Measurements from ENCODE around the gene TMBIM4. TPM values are rescaled to one million over a fixed set of nuclear protein-coding genes. Genes with fewer than 3 reads are reported as not detected.

TMBIM4 gene
- total and polyA plus RNA-seq, 4 donors, result 74.4 to 125 (median 91.8) TPM

DNA sequence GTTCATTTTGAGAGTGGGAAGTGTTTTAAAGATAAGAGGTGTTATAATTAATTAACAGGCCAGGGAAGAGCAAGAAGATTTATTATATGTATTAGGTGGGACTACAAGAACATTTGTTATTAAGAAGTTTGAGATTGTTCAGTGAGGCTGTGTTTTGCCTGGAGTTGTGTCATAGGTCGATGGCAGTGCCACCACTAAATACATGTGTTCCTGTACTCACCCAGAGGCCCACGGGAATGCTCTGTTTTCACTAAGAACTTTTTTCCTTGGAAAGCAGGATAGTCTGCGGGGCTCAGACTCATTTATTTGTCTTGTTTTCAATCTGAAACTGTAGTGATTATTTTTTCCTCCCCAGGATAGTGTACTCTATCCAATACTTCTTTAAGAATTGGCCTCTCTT is 29.3 kb upstream of the TMBIM4 start:
- WGBS (ENCODE audit: insufficient coverage), result 100% methylated on average over 1 of the region's 3 CpGs
- H3K27me3 ChIP-seq (ENCODE audit: control insufficient read depth, insufficient read depth, low read length), result no peaks in the 10 kb centered on the region
- H3K9me3 ChIP-seq (ENCODE audit: control insufficient read depth, insufficient read depth, low read length), result no peaks in the 10 kb centered on the region
- no peak overlapping the region for H3K4me3 ChIP-seq (ENCODE audit: low read depth, low read length)
- H3K4me1 ChIP-seq (ENCODE audit: control insufficient read depth, insufficient read depth, low read length), result no peaks in the 10 kb centered on the region
- DNase-seq (ENCODE audit: low read depth in 4 of 6, low spot score in 6 of 6), result no peak
- H3K27ac ChIP-seq (ENCODE audit: low read depth, low read length), result no peak overlapping the region
- no peaks in the 10 kb centered on the region for H3K36me3 ChIP-seq (ENCODE audit: control insufficient read depth, insufficient read depth, low read length)

DNA sequence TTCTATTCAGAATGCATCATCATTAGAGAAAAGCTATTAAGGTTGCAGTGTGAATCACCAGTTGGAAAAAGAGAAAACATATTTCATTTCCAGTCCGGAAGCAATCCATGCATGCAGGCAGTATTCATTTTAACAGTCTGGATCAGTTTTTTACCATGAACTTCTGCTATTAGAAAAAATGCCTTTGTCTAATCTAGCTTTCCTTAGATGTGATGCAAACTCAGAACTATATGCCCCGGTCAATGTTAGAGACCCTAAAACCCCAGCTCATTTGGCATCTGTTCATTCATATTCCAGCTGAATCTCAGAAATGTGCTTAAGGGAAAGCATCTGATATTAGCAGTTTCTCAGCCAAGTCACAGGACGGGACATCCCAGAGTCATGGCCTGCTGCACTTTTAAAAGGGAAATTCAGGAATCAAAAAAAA is 27.7 kb upstream of the TMBIM4 start:
- no peaks in the 10 kb centered on the region for H3K9me3 ChIP-seq (ENCODE audit: control insufficient read depth, insufficient read depth, low read length)
- H3K36me3 ChIP-seq (ENCODE audit: control insufficient read depth, insufficient read depth, low read length), result no peaks in the 10 kb centered on the region
- no peak overlapping the region for H3K4me3 ChIP-seq (ENCODE audit: low read depth, low read length)
- DNase-seq (ENCODE audit: low read depth in 4 of 6, low spot score in 6 of 6), result peak in 1 of 6 donors; percentile 9
- WGBS (ENCODE audit: insufficient coverage), result 89% methylated on average over 1 of the region's 3 CpGs
- no peak overlapping the region for H3K27ac ChIP-seq (ENCODE audit: low read depth, low read length)
- no peaks in the 10 kb centered on the region for H3K4me1 ChIP-seq (ENCODE audit: control insufficient read depth, insufficient read depth, low read length)
- H3K27me3 ChIP-seq (ENCODE audit: control insufficient read depth, insufficient read depth, low read length), result no peaks in the 10 kb centered on the region

DNA sequence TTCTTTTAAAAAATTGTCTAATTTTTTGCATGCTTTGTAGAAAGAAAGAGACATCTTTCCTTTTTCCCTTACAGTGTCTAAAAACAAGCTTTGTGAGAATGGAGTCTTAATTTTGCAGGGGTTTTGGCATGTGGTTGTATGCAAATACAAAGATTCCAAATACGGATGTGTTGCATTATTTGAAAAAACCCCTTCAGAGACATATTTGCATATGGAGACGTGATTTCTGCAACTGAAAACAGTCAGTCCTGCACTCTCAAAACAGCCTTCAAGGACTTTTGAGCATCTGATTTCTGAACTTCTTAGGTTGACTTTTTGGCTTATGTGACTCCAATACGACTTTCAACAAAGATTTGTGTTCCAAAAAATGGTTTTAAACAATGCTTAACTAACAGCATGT is 27.0 kb upstream of the TMBIM4 start:
- Histone ChIP-seq H3K27ac (ENCODE audit: low read depth, low read length) (no peak overlapping the region), H3K36me3 (ENCODE audit: control insufficient read depth, insufficient read depth, low read length) (no peaks in the 10 kb centered on the region), H3K4me1 (ENCODE audit: control insufficient read depth, insufficient read depth, low read length) (no peaks in the 10 kb centered on the region), H3K4me3 (ENCODE audit: low read depth, low read length) (no peak overlapping the region), H3K9me3 (ENCODE audit: control insufficient read depth, insufficient read depth, low read length) (no peaks in the 10 kb centered on the region), H3K27me3 (ENCODE audit: control insufficient read depth, insufficient read depth, low read length) (no peaks in the 10 kb centered on the region)
- no CpG with 5 or more reads among the region's 3 CpGs for WGBS (ENCODE audit: insufficient coverage)
- DNase-seq (ENCODE audit: low read depth in 4 of 6, low spot score in 6 of 6), result no peak

DNA sequence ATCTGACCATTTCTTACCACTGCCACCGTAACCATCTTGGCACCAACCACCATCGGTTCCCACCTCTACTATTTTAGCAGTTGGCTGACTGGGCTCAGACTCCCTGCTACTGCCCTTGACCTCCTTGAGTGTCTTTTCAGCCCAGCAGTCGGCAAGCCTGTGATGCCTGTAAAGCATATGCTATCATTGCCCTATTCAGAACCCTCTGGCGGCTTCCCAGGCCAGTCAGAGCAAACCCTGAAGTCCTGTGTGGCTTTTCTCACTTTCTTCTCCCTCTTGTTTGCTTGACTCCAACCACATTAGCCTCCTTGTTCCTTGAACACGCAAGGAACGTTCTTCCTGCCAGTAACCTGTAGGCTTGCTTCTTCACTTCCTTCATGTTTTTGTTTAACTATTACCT is 25.4 kb upstream of the TMBIM4 start:
- Histone ChIP-seq H3K9me3 (ENCODE audit: control insufficient read depth, insufficient read depth, low read length) (no peaks in the 10 kb centered on the region), H3K4me1 (ENCODE audit: control insufficient read depth, insufficient read depth, low read length) (no peaks in the 10 kb centered on the region), H3K36me3 (ENCODE audit: control insufficient read depth, insufficient read depth, low read length) (no peaks in the 10 kb centered on the region), H3K27me3 (ENCODE audit: control insufficient read depth, insufficient read depth, low read length) (no peaks in the 10 kb centered on the region), H3K27ac (ENCODE audit: low read depth, low read length) (no peak overlapping the region), H3K4me3 (ENCODE audit: low read depth, low read length) (no peak overlapping the region)
- DNase-seq (ENCODE audit: low read depth in 4 of 6, low spot score in 6 of 6), result no peak
- 73% methylated on average over 4 of the region's 6 CpGs for WGBS (ENCODE audit: insufficient coverage)

DNA sequence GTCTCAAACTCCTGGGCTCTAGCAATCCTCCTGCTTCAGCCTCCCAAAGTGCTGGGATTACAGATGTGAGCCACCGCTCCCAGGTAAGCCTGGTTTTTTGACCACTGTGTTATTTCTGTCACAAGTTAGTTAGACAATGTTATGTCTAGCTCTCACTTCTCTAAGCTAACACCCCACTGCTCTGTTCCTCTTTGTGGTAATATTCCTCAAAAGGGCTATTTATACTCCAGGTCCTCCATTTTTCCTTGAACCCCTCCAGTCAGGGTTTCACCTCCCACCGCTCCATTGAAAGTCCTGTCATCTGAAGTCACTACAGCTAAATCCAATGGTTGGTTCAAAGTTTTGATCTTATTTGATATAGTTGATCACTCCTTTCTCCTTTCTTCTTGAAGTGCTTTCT is 24.3 kb upstream of the TMBIM4 start:
- 100% methylated on average over 1 of the region's 2 CpGs for WGBS (ENCODE audit: insufficient coverage)
- Histone ChIP-seq H3K27ac (ENCODE audit: low read depth, low read length) (no peak overlapping the region), H3K4me1 (ENCODE audit: control insufficient read depth, insufficient read depth, low read length) (peaks cover 2% of the 10 kb centered on the region), H3K4me3 (ENCODE audit: low read depth, low read length) (no peak overlapping the region), H3K36me3 (ENCODE audit: control insufficient read depth, insufficient read depth, low read length) (no peaks in the 10 kb centered on the region), H3K9me3 (ENCODE audit: control insufficient read depth, insufficient read depth, low read length) (no peaks in the 10 kb centered on the region), H3K27me3 (ENCODE audit: control insufficient read depth, insufficient read depth, low read length) (peaks cover under 1% of the 10 kb centered on the region)
- DNase-seq (ENCODE audit: low read depth in 4 of 6, low spot score in 6 of 6), result no peak

DNA sequence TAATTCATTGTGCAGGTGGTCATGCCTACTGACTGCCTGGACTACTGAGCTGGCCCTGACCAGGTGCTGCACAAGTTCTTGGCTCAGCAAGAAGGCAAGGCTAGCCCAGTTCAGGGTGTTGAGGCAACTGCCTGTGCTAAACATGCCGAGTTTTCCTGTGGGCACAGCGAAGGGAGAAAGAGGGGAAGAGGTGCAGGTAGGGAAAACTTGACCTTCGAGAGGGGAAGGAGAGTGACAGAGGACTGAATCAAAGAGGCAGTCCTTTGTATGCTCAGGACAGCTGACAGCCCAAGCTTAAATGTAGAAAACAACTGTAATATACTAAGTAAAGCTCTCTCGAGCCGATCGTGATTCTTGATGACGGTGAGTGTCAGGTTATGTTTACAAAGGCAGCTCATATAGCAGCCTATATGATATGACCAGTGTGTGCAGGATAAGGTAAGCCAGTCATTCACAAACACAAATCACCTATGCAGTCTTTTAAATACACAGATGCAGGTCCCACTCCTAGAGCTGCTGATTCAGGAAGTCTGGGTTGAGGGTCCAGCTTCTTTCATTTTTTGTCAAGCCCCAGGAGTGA is 21.8 kb upstream of the TMBIM4 start:
- no peak for DNase-seq (ENCODE audit: low read depth in 4 of 6, low spot score in 6 of 6)
- H3K27me3 ChIP-seq (ENCODE audit: control insufficient read depth, insufficient read depth, low read length), result peaks cover 11% of the 10 kb centered on the region
- no peaks in the 10 kb centered on the region for H3K36me3 ChIP-seq (ENCODE audit: control insufficient read depth, insufficient read depth, low read length)
- H3K4me3 ChIP-seq (ENCODE audit: low read depth, low read length), result no peak overlapping the region
- H3K9me3 ChIP-seq (ENCODE audit: control insufficient read depth, insufficient read depth, low read length), result no peaks in the 10 kb centered on the region
- peaks cover 9% of the 10 kb centered on the region for H3K4me1 ChIP-seq (ENCODE audit: control insufficient read depth, insufficient read depth, low read length)
- H3K27ac ChIP-seq (ENCODE audit: low read depth, low read length), result no peak overlapping the region
- WGBS (ENCODE audit: insufficient coverage), result 80% methylated on average over 3 of the region's 7 CpGs

DNA sequence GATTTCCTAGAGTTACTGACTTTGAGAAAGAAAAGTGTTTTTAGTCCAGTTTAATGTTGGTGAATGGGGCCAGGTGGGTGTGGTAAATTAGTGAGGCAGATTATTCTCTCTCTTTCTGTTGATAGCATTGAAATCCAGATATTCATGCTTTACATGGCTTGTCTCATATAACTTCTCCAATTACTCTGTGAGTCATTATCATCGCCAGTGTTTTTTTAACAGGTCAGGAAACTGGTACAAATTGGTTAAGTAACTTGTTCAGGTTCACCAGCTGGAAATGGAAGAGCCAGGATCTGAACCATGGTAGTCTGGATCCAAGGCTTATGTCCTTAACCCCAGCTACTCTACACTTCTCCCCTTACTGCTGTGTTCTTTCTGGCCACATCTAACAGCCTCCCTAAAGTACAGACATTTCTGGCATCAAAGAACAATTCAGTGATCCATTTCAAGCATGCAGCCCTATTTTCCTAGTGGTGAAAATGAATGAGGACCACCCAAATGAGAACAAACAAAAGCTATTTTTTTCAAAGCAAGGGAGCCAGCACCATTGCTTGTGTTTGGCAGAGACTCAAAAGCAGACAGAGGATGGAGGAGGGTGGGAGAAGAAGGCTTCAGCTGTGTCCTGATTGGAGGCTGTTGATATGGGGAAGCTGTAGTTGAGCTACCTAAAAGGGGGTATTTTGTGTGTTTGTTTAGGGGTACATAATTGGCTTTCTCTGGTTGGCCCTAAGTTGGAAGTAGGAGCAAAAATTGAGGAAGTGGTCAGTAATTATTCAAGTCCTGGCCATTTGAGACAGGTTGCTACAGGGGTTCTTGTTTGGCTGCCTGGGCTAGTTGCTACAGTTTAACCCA is 20.9 kb upstream of the TMBIM4 start:
- peak in 2 of 6 donors; percentile 22 to 40 for DNase-seq (ENCODE audit: low read depth in 4 of 6, low spot score in 6 of 6)
- H3K27ac ChIP-seq (ENCODE audit: low read depth, low read length), result no peak overlapping the region
- peaks cover 9% of the 10 kb centered on the region for H3K4me1 ChIP-seq (ENCODE audit: control insufficient read depth, insufficient read depth, low read length)
- peak overlapping the region; percentile 2 for H3K4me3 ChIP-seq (ENCODE audit: low read depth, low read length)
- no peaks in the 10 kb centered on the region for H3K9me3 ChIP-seq (ENCODE audit: control insufficient read depth, insufficient read depth, low read length)
- H3K27me3 ChIP-seq (ENCODE audit: control insufficient read depth, insufficient read depth, low read length), result peaks cover 11% of the 10 kb centered on the region
- WGBS (ENCODE audit: insufficient coverage), result no CpG with 5 or more reads among the region's 1 CpG
- no peaks in the 10 kb centered on the region for H3K36me3 ChIP-seq (ENCODE audit: control insufficient read depth, insufficient read depth, low read length)

DNA sequence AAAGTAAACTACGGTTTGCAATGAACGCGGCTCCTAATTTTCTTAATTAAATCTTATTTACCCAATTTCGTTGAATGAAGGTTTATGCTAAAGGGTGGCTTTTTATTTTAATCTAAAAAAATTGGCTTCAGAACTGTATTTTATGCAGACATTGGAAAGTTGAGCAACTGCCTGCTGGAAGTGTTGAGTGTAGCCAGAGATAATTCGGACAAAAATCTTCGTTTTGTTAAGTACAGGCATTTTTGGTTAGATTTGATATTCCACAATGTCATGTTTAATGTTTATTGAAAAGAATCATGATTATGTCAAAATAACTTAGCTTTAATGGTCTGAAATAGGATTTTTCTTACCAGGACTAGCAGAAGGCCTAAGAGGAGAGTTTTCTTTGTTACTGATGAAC is 20.1 kb upstream of the TMBIM4 start:
- DNase-seq (ENCODE audit: low read depth in 4 of 6, low spot score in 6 of 6), result no peak
- H3K9me3 ChIP-seq (ENCODE audit: control insufficient read depth, insufficient read depth, low read length), result no peaks in the 10 kb centered on the region
- H3K27me3 ChIP-seq (ENCODE audit: control insufficient read depth, insufficient read depth, low read length), result peaks cover 11% of the 10 kb centered on the region
- peak overlapping the region; percentile 2 for H3K4me3 ChIP-seq (ENCODE audit: low read depth, low read length)
- H3K27ac ChIP-seq (ENCODE audit: low read depth, low read length), result no peak overlapping the region
- no CpG with 5 or more reads among the region's 6 CpGs for WGBS (ENCODE audit: insufficient coverage)
- peaks cover 9% of the 10 kb centered on the region for H3K4me1 ChIP-seq (ENCODE audit: control insufficient read depth, insufficient read depth, low read length)
- no peaks in the 10 kb centered on the region for H3K36me3 ChIP-seq (ENCODE audit: control insufficient read depth, insufficient read depth, low read length)

DNA sequence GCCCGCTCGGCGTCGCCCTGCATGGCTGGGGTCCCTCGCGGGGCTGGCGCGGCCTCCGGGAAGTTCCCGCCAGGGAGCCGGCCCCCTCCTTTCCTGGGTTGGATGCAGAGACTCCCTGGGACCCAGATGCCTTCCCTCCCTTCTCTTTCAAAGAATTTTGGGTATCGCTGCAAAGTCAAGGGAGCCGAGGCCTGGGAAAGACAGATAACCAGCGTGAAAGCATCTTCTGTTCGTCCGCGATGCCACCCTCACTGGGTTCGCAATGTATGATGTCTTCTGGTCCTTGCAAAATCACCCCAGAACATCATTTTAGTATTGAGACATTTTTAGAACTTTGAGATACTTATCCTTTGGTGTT is 19.7 kb upstream of the TMBIM4 start:
- H3K4me3 ChIP-seq (ENCODE audit: low read depth, low read length), result peak overlapping the region; percentile 24
- H3K4me1 ChIP-seq (ENCODE audit: control insufficient read depth, insufficient read depth, low read length), result peaks cover 9% of the 10 kb centered on the region
- peaks cover 11% of the 10 kb centered on the region for H3K27me3 ChIP-seq (ENCODE audit: control insufficient read depth, insufficient read depth, low read length)
- H3K27ac ChIP-seq (ENCODE audit: low read depth, low read length), result no peak overlapping the region
- no peaks in the 10 kb centered on the region for H3K36me3 ChIP-seq (ENCODE audit: control insufficient read depth, insufficient read depth, low read length)
- WGBS (ENCODE audit: insufficient coverage), result 0% methylated on average over 11 of the region's 18 CpGs
- DNase-seq (ENCODE audit: low read depth in 4 of 6, low spot score in 6 of 6), result peak in 2 of 6 donors; percentile 25 to 37
- no peaks in the 10 kb centered on the region for H3K9me3 ChIP-seq (ENCODE audit: control insufficient read depth, insufficient read depth, low read length)
